Heart left ventricle (tissue), 13 donors: ENCODE results near the gene LAMB3.

Source experiments
- CTCF ChIP-seq, 12 donors: fragments of 200-600 bp; sonication (generic) in 4 of 12; IDR thresholded peaks; one replicate each; pipeline versions ENCODE4 v1.5.0 to v1.8.0; 2018 to 2022; ENCODE audit warnings: antibody characterized with exemption in 12 of 12, mild to moderate bottlenecking in 5 of 12
- POLR2A ChIP-seq, 2 donors: fragments of 450-650 bp; IDR thresholded peaks; one replicate each; pipeline ENCODE4 v1.6.1; 2017; ENCODE audit warnings: antibody characterized with exemption in 2 of 2, mild to moderate bottlenecking in 2 of 2, moderate library complexity in 2 of 2
- donor health status: ischemic (EF 13 %, LVEDD 7.1; RV severe dilation, severe dysfunction).
- donor health status: DM: no; HTN: yes; CAD: no.
- donor health status: DM: no; HTN: no; CAD: no.
- donor health status: ischemic (EF 25% LVEDD 6.9; RV normal size, moderate dysfunction).
- donor health status: ischemic (EF 25% LVEDD 5.7; RV mildly dilated, moderate dysfunction).
- donor health status: ischemic (EF 35%, LVEDD 5.7; RV mildly dilated, moderate dysfunction).
- donor health status: nonischemic (EF 11% LVEDD 7.7; RV severe dilation, severe dysfunction).
- donor health status: DM: yes; HTN: yes; CAD: no.
- donor health status: PGD.
- donor health status: ischemic (EF 29% LVEDD 5.4; RV normal size, mild dysfunction).
- donor health status: nonischemic (EF 23%, LVEDD 6.1; RV moderate dilation, normal function).

- TF ChIP-seq CTCF (IDR thresholded peaks at IDR 0.05) (no peak), POLR2A (IDR thresholded peaks at IDR 0.05) (no peak)
These were observed 67.0 kb downstream of the LAMB3 start for GRCh38 chr1:209585197-209585596.
